ENCODE data around the gene SPNS1.

DNA sequence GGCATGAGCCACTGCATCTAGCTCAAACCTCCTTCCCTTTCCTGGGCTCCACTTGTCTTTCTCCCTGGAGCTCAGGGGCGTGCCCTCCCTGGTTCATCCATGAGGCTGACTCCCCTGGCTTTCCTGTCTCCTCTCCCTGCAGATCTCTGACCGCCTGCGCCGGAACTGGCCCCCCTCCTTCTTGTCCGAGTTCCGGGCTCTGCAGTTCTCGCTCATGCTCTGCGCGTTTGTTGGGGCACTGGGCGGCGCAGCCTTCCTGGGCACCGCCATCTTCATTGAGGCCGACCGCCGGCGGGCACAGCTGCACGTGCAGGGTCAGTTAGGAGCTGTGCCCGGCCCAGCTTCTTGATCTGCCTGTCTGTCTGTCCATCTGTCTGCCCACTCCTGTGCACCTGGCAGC lies 9.1 kb downstream of the SPNS1 start:
- TF ChIP-seq, protein P1, sequence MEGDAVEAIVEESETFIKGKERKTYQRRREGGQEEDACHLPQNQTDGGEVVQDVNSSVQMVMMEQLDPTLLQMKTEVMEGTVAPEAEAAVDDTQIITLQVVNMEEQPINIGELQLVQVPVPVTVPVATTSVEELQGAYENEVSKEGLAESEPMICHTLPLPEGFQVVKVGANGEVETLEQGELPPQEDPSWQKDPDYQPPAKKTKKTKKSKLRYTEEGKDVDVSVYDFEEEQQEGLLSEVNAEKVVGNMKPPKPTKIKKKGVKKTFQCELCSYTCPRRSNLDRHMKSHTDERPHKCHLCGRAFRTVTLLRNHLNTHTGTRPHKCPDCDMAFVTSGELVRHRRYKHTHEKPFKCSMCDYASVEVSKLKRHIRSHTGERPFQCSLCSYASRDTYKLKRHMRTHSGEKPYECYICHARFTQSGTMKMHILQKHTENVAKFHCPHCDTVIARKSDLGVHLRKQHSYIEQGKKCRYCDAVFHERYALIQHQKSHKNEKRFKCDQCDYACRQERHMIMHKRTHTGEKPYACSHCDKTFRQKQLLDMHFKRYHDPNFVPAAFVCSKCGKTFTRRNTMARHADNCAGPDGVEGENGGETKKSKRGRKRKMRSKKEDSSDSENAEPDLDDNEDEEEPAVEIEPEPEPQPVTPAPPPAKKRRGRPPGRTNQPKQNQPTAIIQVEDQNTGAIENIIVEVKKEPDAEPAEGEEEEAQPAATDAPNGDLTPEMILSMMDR (IDR thresholded peaks at IDR 0.05), result no peak
- TF ChIP-seq POLR2A (IDR thresholded peaks at IDR 0.05), result no peak

All from heart left ventricle (tissue), 13 donors.